Erythroblast (primary cell): ENCODE measurements around the gene PLXNA1.

Experiments
- GATA1 ChIP-seq: IDR thresholded peaks from 2 replicates; pipeline ENCODE4 v1.6.1; 2011; ENCODE audit warnings: low read depth, mild to moderate bottlenecking, control low read depth, low read length, moderate library complexity
- POLR2A ChIP-seq: IDR thresholded peaks from 2 replicates; pipeline ENCODE4 v1.6.1; 2011; ENCODE audit warnings: mild to moderate bottlenecking, low read length

GRCh38 chr3:127017229-127017628 is 34.3 kb downstream of the PLXNA1 start:
- no peak for TF ChIP-seq POLR2A
- no peak for TF ChIP-seq GATA1
